GM15510 (cell line): Measurements from ENCODE around the gene SLC3A2.

ENCODE experiments used
- POLR2A ChIP-seq: IDR thresholded peaks from 3 replicates; pipeline ENCODE4 v1.6.1; 2011; ENCODE audit warnings: borderline replicate concordance; ENCODE audit not compliant: insufficient read length; ENCODE audit errors: extremely low read depth

SLC3A2 gene

DNA sequence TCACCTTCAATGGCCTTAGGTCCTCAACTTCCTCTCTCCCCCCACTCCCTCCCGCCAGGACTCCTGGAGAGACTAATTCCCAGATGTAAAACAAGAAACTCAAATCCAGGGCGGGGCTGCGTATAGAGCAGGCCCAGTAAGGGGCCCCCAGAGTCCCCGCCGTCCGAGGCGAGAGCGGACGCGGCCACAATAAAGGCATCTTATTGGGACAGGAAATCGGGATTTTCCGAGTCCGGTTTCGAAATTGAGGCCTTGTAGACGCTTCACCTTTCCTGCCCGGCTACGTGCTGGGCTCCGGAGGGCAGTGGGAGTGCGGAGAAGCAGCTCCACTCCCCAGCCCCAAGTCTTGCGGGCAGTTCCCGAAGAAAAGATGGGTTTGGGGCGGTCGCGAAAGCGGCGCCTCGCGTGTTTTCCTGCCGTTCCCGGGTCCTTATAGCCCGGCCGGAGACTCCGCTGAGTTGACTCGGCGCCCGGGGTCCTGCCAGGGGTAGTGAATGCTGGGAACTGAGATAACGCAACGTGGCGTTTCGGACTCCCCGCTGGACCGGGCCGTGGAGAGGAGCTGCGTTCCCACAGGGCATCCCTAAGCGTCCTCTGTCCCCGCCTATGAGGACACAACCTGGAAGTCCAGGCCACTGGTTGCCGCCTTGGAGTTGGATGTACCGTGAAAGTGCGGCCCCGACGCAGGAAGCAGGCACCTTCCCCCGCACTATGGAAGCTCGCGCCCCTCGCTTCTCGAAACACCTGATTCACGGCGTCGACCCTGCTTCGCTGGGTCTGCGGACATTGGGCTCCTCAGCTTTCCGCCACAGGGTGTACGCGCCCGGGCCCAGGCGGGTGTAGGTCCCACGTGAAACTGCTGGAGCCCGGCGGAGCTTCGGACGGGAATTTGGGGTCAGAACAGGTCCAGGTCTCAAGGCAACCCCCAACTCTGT lies 45.3 kb downstream of the SLC3A2 start:
- no peak for TF ChIP-seq POLR2A

DNA sequence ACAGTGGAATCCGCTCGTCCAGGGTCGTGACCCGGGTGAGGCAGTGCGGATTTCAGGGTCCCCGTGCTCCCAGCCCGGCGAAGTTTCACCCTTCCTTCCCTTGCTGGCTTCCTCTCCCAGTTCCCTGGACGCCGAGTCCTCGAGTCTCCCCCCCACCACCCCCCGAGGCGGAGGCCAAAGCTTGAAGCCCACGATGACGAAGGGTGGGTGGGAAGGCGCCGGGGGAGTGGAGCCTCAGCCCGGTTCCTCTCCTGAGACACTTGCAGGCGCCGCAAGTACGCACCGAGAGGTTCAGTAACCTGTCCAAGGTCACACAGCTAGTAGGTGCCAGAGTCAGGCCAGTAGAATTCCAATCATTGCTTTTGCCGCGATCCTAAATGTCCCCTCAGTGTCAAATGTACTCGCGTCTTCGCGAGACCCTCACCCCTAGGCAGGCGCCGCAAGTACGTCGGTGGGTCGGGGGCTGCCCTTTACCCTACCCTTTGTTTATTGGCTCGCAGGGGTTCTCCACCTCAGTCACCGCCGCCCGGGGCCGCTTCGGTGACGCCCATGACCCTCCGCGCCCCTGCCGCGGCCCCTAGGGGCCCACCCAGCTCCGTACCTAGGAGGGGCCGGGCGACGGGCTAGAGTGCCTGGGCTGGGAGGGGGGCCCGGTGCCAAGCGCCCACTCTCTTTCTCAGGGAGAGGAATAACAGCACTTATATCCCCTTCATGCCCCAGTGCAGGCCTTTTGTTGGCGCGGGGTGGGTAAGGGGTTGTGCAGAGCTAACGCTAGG lies 46.2 kb downstream of the SLC3A2 start:
- no peak for TF ChIP-seq POLR2A

DNA sequence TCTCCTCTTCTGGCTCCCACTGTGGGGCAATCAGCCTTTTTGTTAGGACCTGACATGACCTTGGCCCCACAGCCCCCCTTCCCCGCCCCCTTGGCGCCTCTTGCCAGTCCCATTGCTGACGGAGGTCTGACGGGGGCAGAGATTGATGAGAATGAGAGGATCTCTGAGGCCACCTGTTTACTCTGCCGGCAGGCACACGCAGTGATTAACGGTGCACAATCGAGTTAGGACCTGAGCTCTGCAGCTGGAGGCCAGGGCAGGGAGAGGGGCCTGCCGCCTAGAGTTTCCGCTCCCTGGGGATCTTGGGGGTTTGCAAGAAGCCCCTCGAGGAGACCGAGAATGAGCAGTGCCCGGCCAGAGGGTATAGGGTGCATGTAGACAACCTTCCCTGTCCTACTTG lies 47.3 kb downstream of the SLC3A2 start:
- no peak for TF ChIP-seq POLR2A

DNA sequence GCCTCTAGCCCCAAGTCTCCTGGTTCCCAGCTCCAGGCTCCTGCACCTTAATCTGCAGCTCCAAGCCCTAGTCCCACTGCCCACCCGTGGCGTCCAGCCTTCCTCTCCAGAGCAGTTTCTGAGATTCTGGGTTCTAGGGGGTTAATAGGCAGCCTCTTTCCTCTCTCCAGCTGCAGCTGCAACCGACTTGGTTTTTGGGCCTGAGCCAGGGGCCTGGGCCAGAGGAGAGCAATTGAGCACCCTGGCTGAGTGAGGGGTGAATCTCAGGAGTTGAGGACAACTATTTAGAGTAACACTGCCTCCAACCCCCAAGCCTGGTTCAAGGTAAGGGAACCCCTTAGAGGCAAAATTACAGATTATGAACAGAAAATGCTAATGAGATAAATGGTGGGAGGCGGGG lies 49.5 kb downstream of the SLC3A2 start:
- no peak for TF ChIP-seq POLR2A

DNA sequence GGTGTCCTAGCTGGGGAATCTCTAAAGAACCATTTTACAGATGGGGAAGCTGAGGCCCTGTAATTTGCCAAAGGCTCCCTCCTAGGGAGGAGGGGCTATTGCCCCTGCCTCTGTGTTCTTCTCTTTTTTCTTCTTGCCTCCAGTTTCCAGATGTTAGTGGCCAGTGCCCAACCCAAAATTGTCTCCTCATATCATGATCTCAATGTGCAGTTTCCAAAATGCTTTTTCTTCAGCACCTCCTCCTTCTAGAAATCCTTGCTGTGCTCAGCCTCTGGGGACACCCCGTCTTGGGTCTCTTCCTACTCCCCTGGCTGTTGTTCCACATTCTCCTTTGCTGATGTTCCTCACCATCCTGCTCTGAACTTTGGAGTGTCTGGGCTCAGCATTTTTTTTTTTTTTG lies 50.0 kb downstream of the SLC3A2 start:
- TF ChIP-seq POLR2A: no peak

DNA sequence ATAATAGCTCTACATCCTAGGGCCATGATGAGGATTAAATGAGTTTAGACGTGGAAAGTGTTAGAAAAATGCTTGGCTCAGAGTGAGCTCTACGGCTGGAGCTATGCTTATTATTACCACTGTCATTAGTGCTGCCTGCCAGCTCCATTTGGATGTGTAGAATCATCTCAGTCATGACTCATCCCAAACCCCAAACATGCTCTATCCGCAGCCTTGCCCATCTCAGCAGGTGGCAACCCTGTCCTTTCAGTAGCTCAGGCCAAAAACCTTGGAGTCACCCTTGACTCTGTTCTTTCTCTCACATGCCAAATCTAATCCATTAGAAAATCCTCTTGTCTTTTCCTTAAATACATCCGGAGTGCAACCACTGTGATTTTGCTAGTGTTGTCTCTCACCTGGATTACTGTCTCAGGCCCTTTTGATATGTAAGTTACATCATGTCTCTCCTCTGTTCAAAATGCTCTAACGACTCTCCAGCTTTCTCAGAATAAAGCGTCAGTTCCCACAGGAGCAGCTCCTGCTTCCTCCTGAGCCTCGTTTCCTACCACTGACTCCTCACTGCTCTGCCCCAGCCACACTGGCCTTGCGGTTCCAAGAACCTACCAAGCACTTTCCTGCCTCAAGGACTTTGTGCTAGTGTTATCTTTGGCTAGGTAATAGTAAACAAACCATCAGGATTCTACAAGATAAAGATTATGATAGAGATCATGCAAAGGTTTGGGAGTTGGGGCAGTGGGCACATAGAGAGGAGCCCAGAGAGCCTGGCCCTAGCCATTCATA lies 51.0 kb downstream of the SLC3A2 start:
- no peak for TF ChIP-seq POLR2A

DNA sequence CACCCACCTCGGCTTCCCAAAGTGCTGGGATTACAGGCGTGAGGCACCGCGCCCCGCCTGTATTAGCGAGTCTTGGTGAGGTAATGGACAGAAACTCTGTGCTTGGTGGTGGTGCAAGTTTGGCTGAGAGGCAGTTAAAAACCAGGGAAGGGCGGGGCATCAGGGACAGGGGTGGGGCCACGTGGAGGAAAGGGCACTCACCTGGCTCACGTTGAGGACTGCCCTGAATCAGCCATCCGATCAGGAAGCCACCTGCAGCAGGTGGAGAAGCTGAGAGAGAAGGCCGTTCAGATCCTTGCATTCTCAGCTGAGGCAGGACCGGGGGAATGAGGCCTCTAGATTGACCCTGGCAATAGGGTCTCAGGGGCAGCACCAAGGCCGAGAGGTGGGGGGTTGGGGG lies 52.6 kb downstream of the SLC3A2 start:
- TF ChIP-seq POLR2A: no peak

DNA sequence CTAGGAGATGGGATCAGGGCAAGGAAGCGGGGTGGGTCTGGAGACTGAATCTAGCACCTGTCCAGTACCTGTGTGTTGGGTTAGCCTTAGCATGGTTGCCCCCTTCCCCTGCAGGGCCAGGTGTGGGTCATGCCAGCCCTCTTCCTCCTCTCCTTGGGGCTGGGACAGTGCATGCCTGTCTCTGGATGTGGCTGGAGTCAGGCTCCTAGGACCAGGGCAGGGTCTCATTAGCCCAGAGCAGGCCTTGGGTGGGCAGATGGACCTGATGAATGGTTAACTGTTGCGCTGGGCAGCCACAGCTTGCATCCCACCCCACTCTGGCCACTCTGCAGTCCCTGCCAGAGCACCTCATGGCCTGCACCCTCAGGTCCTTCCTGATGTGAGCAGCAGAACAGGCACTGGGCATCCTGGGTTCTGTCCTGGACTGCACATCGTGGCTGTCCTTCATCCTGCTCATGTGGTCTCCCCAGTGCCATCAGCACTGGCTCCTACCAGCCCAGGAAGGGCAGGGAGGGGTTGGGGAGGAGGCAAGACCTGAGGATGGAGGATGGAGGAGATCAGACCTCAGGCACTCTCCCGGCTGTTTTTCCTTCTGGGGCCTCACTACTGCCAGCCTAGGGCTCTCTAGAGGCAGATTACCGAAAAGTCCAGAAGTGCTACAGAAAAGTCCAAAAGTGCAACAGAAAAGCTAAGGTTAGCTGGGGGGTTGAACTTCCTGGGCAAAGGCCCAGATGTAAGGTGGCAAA lies 53.2 kb downstream of the SLC3A2 start:
- TF ChIP-seq POLR2A: no peak

DNA sequence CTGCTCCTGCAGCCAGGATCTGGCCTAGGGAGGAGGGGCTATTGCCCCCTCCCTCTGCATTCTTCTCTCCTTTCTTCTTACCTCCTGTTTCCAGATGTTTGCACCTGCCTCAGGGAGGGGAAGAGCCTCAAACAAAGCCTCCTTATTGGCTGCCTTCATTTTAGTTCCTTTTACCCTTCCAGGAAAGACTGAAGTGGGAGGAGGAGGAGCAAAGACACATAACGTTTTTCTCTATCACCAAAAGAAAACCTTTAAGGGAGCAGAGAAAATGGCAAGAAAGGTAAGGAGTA lies 53.7 kb downstream of the SLC3A2 start:
- TF ChIP-seq POLR2A: no peak
